HG02840 (cell line): ENCODE results near the gene NME3.
A peak's percentile ranks its signal among the peaks of the same experiment; 100 is the strongest.

Experiments used
- ATAC-seq: cut with Tn5 transposase; IDR thresholded peaks from one replicate; pipeline ENCODE4 v1.9.1; 2021; ENCODE audit warnings: mild to moderate bottlenecking, moderate library complexity, moderate number of reproducible peaks; ENCODE audit not compliant: unreplicated experiment, low FRiP score

Gene NME3

GRCh38 chr16:1794221-1794871 lies 23.0 kb upstream of the NME3 start:
- ATAC-seq: no peak

- no peak for ATAC-seq
Measured at GRCh38 chr16:1793578-1794220, 22.4 kb upstream of the NME3 start, which contains the start of gene IGFALS. IGFALS (minus strand) TSS chr16:1793705; CDS start chr16:1793652, 53 bp downstream.

GRCh38 chr16:1792836-1793577 lies 21.7 kb upstream of the NME3 start:
- ATAC-seq: no peak

- ATAC-seq: no peak
Measured at GRCh38 chr16:1791943-1792812, 20.8 kb upstream of the NME3 start.

GRCh38 chr16:1791256-1791942 lies 20.1 kb upstream of the NME3 start:
- no peak for ATAC-seq

DNA sequence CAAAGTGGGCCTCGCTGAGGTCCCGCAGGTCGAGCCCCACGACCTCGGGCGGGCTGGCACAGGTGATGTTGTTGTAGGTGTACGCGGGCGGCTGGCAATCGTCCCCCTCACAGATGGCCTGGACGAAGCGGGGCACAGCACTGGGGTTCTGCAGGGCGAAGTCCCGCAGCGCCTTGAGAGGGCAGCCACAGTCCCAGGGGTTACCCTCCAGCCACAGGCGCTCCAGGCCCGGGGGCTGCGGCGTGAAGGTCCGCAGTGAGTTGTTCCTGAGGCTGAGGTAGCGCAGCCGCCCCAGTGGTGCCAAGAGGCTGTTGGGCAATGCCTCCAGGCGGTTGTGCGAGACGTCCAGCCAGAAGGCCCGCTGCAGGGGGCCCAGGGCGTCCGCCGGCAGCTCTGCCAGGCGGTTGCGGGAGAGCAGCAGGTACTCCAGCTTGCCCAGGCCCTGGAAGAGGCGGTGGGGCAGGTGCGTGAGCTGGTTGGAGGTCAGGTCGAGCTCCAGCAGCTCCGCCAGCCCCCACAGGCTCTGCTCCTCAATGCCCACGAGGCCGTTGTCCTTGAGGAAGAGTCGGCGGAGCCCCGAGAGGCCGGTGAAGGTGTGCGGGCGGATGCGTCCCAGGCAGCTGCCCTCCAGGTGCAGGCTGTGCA lies 19.4 kb upstream of the NME3 start:
- ATAC-seq: no peak

GRCh38 chr16:1790261-1790610 lies 18.9 kb upstream of the NME3 start:
- no peak for ATAC-seq

DNA sequence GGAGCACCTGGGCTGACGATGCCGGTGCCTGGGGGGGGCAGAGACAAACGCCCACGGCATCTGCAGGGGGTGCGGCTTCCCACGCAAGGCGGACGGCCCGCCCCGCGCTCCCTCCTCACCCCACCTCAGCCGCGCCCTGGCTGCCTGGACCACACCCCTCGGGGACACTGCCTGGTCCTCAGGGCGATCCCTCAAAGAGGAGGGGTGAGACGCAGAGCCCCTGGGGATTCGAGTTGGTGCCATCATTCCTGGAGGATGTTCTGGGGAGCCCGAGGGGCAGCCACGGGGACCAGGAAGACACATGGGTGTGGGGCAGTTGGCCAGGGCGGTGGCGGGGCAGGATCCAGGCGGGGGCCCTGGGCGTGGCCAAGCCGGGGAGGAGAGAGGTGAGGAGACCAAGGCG lies 18.3 kb upstream of the NME3 start:
- ATAC-seq: no peak

DNA sequence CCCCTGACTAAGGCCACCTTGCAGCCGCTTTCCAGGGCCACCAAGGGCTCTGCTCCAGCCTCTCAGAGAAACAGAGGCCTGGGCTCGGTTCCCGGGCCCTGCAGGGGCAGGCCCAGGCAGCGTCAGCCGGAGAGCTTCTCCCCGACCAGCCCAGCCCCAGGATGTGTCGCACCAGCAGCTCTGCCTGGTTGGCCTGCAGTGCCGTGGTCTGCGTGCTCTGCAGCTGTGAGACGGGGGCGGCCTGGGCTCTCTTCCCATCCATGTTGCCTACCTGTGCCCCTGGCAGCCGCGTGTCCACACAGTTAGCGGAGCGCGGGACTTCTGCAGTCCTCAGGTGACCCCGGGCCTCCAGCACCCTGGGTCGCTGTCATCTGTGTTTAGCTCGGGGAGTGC lies 17.4 kb upstream of the NME3 start:
- no peak for ATAC-seq

- no peak for ATAC-seq
Measured at GRCh38 chr16:1788095-1788707, 16.9 kb upstream of the NME3 start.

GRCh38 chr16:1787322-1788094 lies 16.2 kb upstream of the NME3 start:
- ATAC-seq: no peak

GRCh38 chr16:1787056-1787321 lies 15.6 kb upstream of the NME3 start:
- no peak for ATAC-seq

DNA sequence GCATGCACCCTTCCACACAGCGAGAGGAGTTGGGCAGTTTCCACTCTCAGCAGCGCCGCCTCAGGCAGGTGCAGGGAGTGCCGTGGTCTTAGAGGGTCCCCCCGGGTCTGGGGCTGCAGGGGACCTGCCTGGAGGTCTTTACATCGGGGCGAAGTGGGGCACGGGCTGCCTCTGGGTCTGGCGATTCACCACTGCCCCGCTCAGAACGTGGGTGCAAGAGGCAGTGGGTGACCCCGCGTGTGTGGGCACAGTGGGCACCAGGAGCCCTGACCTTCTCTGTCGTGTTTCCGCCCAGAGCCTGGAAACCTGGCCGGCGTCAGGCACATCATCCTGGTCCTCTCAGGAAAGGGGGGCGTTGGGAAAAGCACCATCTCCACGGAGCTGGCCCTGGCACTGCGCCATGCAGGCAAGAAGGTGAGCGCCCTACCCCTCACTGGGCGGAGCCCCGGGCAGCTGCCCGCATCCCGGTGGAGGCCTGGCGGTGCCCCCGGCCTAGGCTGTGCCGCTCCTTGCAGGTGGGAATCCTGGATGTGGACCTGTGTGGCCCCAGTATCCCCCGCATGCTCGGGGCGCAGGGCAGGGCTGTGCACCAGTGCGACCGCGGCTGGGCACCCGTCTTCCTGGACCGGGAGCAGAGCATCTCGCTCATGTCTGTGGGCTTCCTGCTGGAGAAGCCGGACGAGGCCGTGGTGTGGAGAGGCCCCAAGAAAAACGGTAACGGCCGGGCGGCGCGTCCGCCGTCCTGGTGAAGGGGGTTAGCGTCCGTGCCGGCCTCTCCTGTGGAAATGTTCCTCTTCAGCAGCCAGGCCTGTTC lies 15.1 kb upstream of the NME3 start:
- ATAC-seq: no peak

GRCh38 chr16:1785846-1786170 lies 14.5 kb upstream of the NME3 start:
- no peak for ATAC-seq

DNA sequence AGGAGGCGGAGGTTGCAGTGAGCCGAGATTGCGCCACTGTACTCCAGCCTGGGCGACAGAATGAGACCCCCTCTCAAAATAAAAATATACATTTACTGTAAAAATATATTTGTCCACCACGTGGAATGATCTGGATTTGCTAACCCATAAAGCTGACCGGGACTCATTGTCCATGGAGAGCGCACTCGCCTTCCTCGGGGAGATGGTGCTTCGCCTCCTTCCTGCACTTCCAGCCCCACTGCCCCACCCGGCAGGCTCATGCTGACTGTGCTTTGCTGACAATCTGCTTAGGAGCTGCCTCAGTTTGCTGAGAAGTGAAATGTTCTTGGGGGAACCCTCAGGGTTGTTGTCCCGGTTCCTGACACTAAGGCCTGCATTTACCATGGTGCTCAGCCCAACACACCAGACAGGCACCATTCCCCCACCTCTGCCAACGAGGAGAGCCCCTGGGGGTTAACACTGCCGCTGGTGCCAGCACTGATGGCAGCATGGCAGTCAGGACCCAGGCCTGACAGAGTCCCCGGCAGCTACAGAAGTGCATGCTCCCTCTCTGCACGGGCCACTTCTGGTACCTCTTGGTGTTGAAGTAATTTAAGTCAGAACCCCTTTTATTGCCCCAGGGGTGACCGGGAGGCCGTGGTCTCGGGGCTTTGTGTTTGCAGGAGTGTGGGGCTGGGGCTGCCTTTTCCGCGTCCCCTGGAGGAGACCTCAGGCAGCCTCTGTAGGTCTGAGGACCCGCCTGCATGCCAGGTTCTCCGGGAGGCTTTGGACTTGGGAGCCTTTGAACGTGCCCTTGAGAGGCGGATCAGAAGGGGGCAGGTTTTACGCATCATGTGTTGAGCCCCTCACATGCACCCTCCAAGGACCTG lies 13.9 kb upstream of the NME3 start:
- ATAC-seq: no peak

GRCh38 chr16:1782408-1783264 lies 11.3 kb upstream of the NME3 start, which contains the start of the genes NUBP2 and SPSB3:
NUBP2 (plus strand) TSS chr16:1782960; CDS start chr16:1783021, 61 bp downstream.
SPSB3 (minus strand) TSS chr16:1782571; CDS start chr16:1781483, 1,088 bp downstream.
- ATAC-seq: peak; percentile 78
